ENCODE results near the gene TBRG4.
"Not testable (repeated sequence)": the region's sequence is repeated elsewhere in the genome, so short reads cannot be mapped to it uniquely, and the experiment has no call there.

The TBRG4 gene

GRCh38 chr7:45111298-45112223 is at the start of gene TBRG4:
TBRG4 (minus strand) TSS chr7:45111697; CDS start chr7:45109237, 2,460 bp downstream.
- peak; percentile 93 to 95 for DNase-seq

- DNase-seq, result no peak
Observed at GRCh38 chr7:45161138-45161537, 49.6 kb upstream of the TBRG4 start.

- DNase-seq, result no peak
Observed at GRCh38 chr7:45160417-45160881, 49.0 kb upstream of the TBRG4 start.

GRCh38 chr7:45159296-45159695 is 47.8 kb upstream of the TBRG4 start:
- DNase-seq, result no peak

GRCh38 chr7:45158471-45158870 is 47.0 kb upstream of the TBRG4 start:
- no peak for DNase-seq

GRCh38 chr7:45157653-45158401 is 46.3 kb upstream of the TBRG4 start, which contains the start of gene RAMP3:
RAMP3 (plus strand) TSS chr7:45157791; CDS start chr7:45157829, 38 bp downstream.
- no peak for DNase-seq

- DNase-seq, result no peak
Observed at GRCh38 chr7:45157286-45157652, 45.8 kb upstream of the TBRG4 start.

- DNase-seq, result no peak
Observed at GRCh38 chr7:45156516-45157272, 45.2 kb upstream of the TBRG4 start.

GRCh38 chr7:45155941-45156340 is 44.4 kb upstream of the TBRG4 start:
- DNase-seq, result no peak

- no peak for DNase-seq
Observed at GRCh38 chr7:45155357-45155900, 43.9 kb upstream of the TBRG4 start.

- DNase-seq, result not testable (repeated sequence)
Observed at GRCh38 chr7:45153861-45154260, 42.4 kb upstream of the TBRG4 start.

GRCh38 chr7:45153233-45153632 is 41.7 kb upstream of the TBRG4 start:
- no peak for DNase-seq

GRCh38 chr7:45151967-45152366 is 40.5 kb upstream of the TBRG4 start:
- no peak for DNase-seq

- no peak for DNase-seq
Observed at GRCh38 chr7:45151131-45151684, 39.7 kb upstream of the TBRG4 start.

GRCh38 chr7:45150199-45150598 is 38.7 kb upstream of the TBRG4 start:
- DNase-seq, result no peak

- no peak for DNase-seq
Observed at GRCh38 chr7:45149606-45150005, 38.1 kb upstream of the TBRG4 start.

- no peak for DNase-seq
Observed at GRCh38 chr7:45148653-45148973, 37.1 kb upstream of the TBRG4 start.

GRCh38 chr7:45147858-45148652 is 36.6 kb upstream of the TBRG4 start:
- no peak for DNase-seq

- no peak for DNase-seq
Observed at GRCh38 chr7:45146531-45147379, 35.3 kb upstream of the TBRG4 start.

- no peak for DNase-seq
Observed at GRCh38 chr7:45145881-45146280, 34.4 kb upstream of the TBRG4 start.

GRCh38 chr7:45143616-45144015 is 32.1 kb upstream of the TBRG4 start:
- no peak for DNase-seq
